AG08395 (cell line): Measurements from ENCODE around the gene NATD1.

Experiments used
- DNase-seq: peaks from one replicate; pipeline ENCODE4 v3.0.0; 2012; ENCODE audit warnings: mixed read lengths, low spot score

Gene NATD1

DNA sequence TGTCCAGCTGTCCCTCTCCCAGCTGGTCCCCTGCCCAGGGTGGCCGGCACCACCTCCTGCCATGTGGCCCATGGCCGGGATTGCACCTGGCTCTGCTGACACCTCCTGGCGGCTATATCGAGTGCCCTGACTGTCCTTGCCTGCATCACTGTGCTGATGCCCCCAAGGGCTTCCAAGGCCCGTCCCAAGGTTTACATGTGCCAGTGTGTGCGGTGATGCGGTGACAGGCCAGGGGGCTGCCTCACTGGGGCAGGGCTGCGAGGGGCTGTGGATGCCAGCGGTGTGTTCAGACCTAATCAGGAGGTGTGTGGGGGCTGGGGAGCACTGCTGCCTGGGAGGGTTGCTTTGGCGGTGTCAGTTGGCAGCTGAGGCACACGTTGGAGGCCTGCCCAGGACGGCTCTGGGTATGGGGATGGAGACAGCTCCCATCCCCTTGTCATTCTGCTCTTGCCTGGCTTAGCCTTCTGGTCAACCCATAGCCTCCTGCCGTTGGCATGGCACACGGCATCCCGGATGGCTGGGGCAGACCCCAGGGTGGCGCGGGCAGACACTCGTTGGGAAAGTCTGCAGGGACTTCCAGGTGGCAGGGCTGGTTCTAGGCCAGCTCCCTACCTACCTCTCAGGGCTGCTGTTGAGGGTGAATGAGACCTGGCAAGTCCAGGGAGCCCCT is 36.8 kb upstream of the NATD1 start:
- no peak for DNase-seq

DNA sequence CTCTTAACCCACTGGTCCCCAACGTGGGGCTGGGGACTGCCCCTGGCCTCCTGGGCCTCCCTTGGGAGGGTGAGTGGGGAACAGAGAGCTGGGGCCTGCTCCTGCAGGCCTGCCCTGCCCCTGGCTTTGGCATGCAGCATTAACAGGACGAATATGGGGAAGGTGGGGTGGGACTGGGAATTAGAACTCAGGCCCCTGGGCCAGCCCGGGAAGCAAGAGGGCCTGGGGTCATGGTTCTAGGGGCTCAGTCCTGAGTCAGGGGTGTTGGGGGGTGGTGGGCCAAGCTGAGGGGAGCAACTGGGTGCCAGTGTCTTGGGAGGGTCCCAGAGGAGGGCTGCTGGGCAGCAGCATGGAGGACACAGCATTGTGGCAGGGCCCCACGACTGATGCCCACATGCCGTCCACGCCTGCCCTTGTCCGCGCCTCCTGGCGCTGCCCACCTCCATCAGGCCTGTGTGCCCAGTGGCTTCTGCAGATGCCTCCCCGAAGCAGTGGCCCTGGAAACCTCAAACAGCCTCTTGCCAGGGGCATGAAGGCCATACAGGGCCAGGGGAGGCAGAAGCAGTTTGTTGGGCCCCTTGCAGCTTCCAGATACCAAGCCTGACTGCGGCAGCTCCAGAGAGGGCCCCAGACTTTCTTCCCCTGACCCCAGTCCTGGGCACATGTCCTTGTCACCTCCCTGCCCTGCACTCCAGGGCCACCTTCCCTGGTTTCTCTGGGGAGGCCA is 36.1 kb upstream of the NATD1 start:
- DNase-seq, result no peak

DNA sequence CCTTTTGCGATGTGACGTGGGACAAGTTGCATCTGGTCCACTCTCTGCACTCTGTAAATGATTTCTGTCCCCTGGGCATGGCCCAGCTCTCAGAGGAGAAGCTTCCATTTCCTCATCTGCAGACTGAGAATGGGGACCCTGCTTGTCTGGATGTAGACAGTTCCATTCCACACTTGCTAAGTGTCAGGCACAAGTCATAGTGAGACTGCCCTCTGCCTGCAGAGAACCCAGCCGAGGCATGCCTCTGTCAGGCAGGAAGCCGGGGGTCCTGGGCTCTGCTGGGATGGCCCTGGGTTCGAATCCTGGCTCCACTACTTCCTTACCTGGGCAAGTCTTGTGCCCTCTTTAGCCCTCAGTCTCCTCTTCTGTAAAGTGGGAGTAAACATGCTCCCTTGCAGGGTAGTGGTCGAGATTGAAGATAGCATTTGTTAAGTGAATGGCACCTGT is 35.4 kb upstream of the NATD1 start:
- DNase-seq, result no peak

DNA sequence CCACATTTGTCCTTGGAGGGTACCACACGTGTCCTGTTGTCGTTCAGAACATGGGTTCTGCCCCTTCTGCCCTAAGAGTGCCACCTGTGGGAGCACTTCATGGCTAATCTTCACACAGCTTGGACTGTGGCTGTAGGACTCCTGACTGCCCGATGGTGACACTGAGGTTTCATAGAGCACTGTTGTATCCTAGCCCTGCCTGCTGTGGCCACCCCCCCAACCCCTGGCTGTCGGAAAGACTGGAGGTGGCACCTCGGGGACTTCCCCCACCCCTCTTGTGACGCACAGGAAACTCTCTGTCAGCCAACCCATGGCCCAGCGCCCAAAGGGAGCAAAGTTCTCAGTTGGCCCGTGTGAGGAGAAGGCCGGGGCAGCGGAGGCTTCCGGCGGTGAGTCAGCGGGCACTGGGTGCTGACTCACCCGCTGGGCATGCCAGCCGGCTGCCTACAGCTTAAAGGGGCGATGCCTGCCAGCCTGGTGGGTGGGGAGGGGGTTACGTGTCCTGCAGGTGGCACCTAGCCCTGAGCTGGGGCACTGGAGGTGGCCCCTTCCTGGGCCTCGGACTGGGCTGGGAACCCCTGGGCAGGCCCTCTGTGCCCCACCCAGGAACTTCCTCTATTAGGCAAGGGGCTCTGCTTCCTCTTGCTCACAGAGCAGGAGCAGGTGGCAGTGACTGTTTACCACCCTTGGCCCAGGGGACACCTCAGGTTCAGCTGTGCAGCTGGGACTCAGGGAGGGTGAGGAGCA is 34.7 kb upstream of the NATD1 start:
- peak; percentile 92 for DNase-seq

DNA sequence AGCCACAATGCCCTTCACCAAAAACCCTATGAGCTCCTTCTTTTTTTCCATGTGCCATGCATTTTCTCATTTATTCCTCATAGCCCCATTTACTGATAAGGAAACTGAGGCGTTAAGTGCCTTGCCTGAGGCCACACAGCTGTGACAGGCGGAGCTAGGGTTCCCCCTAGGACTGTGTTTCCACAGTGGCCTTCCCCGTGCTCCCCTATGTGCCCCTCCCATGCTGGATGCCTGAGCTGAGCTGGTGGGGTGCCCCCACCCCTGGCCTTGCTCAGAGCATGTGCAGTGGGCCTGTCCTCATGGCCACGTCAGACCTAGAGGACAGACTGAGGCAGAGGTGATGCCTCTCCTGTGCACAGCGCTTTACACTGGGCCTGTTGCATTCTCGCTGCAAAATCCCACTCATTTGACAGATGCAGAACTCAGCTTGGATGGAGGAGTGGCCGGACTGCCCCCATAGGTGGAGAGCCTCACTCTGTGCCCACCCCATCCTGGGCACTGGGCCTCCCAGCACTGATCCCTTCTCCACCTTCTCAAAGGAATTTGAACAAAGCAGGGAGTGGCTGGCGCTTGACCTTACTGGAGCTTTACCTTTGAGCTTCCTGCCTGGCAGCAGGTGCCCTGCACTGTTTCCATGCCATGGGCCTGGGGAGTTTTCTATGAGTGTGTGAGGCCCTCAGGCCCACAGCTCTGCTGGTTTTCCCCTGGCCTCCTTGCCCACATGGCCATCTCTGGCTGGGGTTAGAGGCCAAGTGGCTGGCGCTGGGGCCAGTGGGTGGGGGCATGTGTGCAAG is 33.9 kb upstream of the NATD1 start:
- DNase-seq, result no peak

DNA sequence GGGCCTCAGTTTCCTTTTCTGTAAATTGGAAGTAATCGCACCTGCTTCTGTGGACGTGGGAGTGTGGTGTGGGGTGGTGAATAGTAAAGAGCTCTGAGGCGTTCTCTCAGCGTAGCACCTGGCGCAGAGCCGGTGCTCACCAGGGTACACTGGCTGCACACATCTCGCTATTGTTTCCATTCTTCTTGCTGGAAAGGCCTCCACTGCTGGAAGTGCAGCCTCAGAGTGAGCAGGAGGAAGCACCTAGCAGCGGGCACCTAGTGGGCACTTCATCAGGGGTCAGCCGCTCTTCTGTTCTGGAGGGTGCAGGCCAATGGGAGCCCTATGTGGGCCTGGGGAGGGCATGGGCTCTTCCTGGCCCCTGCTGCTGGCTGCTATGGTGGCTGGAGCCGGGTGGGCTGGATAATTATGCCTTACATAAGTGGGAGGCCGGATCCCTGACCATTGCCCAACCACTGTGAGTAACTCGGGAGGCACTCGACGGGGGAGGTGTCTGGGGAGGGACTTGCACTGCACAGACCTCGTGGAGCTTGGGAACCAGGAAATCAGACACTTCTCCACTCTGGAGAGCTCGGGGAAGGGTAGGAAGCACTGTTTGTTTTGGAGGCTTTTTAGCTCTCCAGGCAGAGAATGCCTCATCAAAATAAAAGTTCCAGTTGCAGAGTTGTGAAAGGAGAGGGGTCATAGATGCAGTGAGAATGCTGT is 33.0 kb upstream of the NATD1 start:
- DNase-seq, result peak; percentile 92

DNA sequence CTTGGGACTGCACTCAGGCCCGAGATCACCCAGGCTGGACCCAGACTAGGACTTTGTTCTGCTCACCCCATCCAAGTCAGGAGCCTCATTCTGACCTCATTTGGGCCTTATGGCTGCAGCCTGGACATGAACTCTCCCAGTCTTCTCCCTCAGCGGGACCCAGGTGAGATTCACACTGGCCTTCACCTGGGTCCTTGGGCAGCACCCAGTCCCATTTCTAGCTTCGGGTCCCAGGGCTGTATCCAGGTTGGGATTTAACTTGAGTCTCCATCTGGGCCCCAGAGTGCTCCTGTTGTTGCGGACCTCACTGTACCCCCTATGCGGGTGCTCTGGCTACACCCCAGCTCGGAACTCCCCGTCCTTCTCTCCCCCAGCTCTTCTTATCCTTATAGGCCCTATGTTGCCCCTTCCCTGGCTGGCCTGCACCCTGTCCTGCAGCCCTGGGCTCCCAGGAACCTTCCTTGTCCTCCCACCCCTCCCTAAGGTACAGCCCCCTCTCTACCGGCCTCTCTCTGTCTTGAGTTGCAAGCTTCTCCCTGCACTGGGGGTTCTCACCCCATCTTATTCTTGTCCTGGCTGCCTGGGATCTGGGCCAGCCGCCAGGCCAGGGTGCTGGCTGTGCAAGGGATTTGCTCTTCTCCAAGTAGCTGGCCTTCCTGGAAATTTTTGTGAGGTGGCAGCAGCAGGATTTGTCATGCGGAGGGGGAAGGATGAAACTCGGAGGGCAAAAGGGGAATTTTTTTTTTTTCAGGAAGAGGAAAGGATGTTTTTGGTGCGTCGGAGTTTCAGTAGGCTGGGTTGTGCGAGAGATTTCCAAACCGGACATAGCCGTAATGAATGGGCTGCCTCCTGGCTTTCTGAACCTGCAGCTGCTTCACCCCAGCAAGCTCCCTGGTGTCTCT is 32.2 kb upstream of the NATD1 start:
- DNase-seq, result no peak

DNA sequence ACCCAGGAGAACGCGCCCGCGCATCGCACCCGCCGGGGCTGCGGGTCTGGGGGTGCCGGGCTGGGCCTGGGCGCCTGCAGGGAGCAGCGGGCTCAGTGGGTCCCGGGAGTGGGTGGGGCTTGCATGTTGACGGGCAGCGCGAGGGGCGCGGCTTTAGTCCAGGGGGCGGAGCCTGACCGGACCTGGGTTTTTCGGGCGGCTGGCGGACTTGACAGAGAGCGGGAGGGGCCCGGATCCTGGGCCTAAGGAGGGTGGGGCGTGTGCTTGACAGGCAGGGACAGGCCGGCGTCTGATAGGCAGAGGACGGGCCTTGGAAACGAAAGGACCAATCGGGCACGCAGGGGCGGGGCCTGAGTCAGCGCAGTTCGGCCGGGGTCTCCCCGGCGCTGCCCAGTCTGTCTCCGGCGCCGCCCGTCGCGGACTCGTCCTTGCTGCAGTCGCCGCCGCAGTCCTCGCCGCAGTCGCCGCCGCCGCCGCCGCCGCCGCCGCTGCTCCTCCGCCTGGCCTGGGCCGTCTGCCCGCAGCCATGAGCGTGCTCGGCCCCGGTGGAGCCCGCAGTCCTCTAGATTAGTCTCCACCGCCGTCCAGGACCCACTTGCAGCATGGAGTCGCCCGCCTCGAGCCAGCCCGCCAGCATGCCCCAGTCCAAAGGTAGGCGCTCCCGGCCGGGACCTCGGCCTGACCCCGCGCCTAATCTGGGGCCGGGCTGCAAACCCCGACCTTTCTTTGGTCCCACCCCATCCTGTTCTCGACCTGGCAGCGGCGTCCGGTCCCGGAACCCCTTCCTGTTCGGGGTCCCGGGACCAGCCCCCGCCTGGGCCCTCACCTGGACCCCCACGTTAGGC is 31.3 kb upstream of the NATD1 start, which contains the start of gene MAP2K3:
MAP2K3 (plus strand) TSS at position 393 of the 845 bp plus-strand sequence; CDS start at position 603, 210 bp downstream.
- DNase-seq, result peak; percentile 97

DNA sequence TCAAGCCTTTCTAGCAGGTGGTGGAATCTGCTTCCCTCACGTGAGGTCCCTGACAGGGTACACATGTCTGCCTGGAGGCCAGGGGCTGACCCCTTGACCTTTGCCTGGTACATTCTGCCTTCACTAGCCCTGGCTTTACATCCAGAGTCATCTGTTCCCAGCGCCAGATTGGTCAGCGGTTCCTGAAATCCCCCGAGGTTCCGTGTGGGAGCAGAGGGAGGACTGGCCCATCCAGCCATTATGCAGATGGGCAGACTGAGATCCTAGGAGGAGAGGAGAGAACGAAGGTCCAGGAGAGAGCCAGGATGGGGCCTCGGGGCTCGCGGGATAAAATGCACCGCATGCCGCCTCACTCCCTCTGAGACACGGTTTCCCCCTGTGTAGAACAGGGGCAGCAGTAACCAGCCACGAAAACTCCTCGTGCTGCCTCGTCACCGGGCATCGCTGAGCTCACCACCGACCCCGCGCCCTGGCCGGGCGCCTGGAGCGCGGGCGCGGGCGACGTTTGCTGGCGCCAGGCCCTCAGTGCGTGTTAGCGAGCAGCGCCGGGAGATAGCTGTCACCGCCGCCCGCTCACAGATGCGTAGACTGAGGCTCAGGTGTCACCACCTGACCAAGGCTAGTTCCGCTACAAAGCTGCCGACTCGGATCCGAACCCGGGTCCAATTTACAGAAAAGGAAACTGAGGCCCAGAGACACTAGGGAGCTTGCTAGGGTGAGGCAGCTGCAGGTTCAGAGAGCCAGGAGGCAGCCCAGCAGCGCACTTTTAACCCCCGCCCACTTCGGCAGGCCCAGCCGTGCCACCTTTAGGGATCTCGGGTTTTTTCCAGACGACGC is 30.5 kb upstream of the NATD1 start:
- no peak for DNase-seq

DNA sequence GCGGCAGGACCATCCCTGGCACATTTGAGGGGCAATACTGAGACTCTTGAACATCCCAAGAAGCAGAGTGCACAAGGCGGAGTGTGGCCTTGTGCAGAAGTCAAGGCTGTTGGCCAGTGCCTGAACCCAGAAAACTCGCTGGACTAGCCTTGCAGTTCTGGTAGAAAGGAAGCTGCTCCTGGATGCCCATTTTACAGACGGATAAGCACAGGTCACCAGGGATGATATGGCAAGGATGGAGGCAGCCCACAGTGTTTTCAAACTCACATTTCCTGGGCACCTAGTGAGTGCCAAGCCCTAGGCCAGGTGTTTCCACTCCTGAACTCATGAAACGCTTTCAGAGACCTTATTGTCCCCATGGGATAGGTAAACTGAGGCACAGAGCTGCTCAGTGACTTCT is 29.6 kb upstream of the NATD1 start:
- DNase-seq, result no peak

DNA sequence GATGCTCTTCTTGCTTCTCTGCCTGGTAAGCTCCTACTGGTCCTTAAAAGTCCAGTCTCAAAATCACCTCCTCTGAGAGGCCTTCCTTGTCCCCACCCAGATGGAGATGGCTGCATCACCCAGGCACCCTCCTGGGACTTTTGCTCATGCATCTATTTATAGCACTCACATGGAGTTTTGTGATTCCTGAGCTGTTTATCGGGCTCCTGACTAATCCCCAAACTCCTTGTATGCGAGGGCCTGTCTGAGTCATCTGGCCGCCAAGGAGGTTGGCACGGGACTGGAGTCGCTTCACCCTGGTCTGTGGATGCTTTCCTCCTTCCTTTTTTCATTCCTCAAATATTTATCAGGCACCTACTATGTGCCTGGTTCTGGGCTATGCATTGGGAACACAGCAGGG is 29.0 kb upstream of the NATD1 start:
- peak; percentile 94 for DNase-seq

DNA sequence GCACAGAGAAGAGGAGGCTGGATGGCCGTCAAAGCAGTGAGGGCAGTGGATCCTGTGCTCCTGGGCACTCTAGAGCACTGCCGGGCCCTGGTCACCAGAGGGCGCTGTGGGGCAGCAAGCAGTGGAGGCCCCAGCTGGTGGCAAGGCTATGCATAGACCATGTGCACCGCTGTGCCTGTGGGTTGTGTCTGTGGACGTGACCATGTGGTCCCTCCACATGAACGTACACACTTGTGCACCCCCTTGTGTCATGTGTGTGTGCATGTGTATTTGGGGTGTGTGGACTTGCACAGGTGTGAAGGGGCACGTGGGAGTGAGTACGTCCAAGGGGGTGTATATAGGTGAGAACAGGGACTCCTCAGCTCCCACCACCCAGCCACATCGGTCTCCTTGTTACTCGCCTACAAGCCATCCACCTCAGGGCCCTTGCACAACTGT is 26.9 kb upstream of the NATD1 start:
- peak; percentile 89 for DNase-seq

DNA sequence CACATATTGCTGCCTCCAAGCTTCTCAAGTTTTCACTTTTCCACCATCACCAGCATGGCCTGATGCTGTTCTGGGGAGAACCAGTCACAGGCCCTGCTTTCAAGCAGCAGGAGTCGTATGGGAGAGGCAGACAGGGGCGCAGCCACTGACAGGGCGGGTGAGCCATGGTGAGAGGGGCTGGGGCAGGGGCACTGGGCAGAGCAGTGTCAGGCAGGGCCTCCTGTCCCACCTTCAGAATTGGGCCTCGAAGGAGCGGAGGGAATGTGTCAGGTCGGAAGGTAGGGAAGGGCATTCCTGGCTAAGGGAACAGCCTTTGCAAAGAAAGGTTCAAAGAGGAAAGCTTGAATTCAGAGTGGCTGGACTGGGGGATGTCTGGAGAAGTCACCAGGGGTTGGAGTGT is 26.4 kb upstream of the NATD1 start:
- DNase-seq, result no peak

DNA sequence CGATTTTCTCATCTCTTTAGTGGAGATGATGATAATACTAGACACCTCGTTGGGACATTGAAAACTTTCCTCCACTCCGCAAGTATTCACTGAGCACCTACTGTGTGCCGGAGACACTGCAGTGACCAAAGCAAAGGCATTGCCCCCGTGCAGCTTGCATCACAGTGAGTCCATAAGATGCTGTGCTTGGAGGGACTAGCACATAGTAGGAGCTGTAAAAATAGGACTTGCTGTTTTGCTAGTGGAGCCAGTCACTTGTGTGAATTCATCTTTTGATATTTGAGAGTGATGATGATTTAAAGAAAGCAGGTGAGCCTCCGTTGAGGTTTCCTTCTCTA is 26.0 kb upstream of the NATD1 start:
- DNase-seq, result no peak

DNA sequence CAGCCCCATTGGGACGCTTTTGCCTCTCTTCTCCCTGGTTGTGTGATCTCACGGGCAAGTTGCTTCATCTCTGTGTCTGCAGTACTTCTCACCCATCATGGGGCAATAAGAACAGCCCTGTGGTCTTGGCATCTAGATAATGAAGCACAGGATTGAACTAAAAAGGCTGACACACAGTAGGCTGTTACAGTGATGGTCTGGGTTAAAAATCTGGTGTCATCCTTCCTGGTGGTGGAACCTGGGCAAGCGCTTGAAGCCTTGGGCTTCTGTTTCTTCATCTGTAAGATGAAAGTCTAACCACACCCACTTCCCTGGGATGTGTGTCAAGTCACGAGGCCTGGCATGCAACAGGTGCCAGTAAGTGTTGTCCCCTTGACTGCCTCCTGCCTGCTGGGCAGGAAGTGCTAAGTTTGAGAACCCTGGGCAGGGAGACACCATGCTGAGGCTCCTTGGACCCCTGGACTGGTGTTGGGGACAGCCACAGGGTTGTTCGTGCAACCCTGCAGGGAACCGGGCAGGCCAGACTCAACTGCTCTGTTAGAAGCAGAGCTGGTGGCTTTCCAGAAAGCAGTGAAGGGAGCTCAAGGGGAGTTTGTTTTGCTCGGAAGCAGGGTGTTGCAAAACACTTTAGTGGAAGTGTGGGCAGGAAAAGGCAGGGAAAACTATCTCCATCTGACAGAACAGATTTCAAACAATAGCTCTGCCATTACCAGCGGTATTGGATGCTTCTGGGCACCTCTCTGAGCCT is 25.4 kb upstream of the NATD1 start:
- DNase-seq, result no peak

DNA sequence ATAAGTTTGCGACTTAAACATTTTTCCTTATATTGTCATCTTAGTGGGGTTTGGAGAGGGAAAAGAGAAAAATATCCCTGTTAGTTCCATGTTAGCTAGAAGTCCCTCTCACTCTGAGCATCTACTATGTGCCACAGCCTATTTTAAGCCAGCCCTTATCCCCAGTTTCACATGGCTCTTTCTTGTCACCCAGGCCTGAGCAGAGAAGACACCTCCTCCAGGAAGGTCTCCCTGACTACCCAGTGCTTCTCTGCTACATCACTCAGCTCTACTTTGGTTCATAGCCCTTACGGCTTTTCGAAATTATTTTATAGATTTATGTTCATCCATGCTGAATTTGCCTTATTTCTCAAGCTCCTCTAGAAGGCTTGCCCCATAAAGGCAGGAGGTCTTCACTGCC is 24.1 kb upstream of the NATD1 start:
- no peak for DNase-seq

DNA sequence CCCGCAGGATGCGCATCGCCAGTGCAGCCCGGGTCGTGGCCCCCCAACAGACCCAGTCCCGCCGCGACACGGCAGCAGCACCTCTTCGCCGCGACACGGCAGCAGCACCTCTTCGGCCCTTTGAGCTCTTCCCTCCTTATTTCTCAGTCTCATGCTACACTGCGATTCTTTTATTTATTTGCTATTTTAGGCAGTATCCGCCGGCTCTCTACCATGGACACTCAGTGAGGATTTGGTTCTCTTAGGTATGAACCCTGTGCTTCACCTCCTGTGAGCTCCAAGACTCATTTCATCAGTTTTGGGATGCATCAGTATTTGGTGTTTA is 23.0 kb upstream of the NATD1 start:
- no peak for DNase-seq
